T-helper 1 cell treated with Interleukin-12 subunit alpha and Interleukin-12 subunit beta and Interleukin-4 antibody, amounts not matched to agents 30 ng/mL and 1 ng/mL, for 36 hours (primary cell): ENCODE results near the gene ZFPM1. TPM values are rescaled to one million over a fixed set of nuclear protein-coding genes. Genes with fewer than 3 reads are reported as not detected.
"Not testable (repeated sequence)": the region's sequence is repeated elsewhere in the genome, so short reads cannot be mapped to it uniquely, and the experiment has no call there.

Experiments used
- intact Hi-C: fragments of 100-400 bp; cut with micrococcal nuclease; formaldehyde crosslinking; loops from one replicate; pipeline ENCODE4 v1.15.1; 2024
- total RNA-seq: library from RNA; stranded (reverse); gene quantifications from 2 replicates; pipeline ENCODE4 v1.2.3, GENCODE V29; 2022

Gene ZFPM1
- total RNA-seq, 1 donor from 2014 or later, result 14.0 TPM

- intact Hi-C loops, result no loop called here
Measured at GRCh38 chr16:88511906-88512305, 58.8 kb downstream of the ZFPM1 start.

- intact Hi-C loops, result no loop called here
Measured at GRCh38 chr16:88512728-88513696, 59.9 kb downstream of the ZFPM1 start.

GRCh38 chr16:88514070-88514469 is 61.0 kb downstream of the ZFPM1 start:
- intact Hi-C loops, result no loop called here

GRCh38 chr16:88514526-88515232 is 61.6 kb downstream of the ZFPM1 start:
- intact Hi-C loops, result no loop called here

- intact Hi-C loops, result no loop called here
Measured at GRCh38 chr16:88515371-88515770, 62.3 kb downstream of the ZFPM1 start.

- intact Hi-C loops, result no loop called here
Measured at GRCh38 chr16:88515925-88516594, 63.0 kb downstream of the ZFPM1 start.

GRCh38 chr16:88516601-88517061 is 63.6 kb downstream of the ZFPM1 start:
- intact Hi-C loops, result no loop called here

- intact Hi-C loops, result not testable (repeated sequence)
Measured at GRCh38 chr16:88517208-88517774, 64.2 kb downstream of the ZFPM1 start.

- intact Hi-C loops, result not testable (repeated sequence)
Measured at GRCh38 chr16:88518411-88519111, 65.5 kb downstream of the ZFPM1 start.

GRCh38 chr16:88519240-88519639 is 66.2 kb downstream of the ZFPM1 start:
- intact Hi-C loops, result no loop called here

GRCh38 chr16:88519938-88520653 is 67.0 kb downstream of the ZFPM1 start:
- intact Hi-C loops, result no loop called here

- intact Hi-C loops, result loop anchor here (1.0 kb wide), 1 partner anchor 25 kb away; no protein-coding TSS in a partner anchor
Measured at GRCh38 chr16:88521674-88522073, 68.6 kb downstream of the ZFPM1 start.

GRCh38 chr16:88522276-88522949 is 69.3 kb downstream of the ZFPM1 start:
- intact Hi-C loops, result no loop called here

GRCh38 chr16:88523309-88524161 is 70.5 kb downstream of the ZFPM1 start:
- intact Hi-C loops, result no loop called here

GRCh38 chr16:88524274-88524972 is 71.3 kb downstream of the ZFPM1 start:
- intact Hi-C loops, result no loop called here

GRCh38 chr16:88524973-88525662 is 72.0 kb downstream of the ZFPM1 start:
- intact Hi-C loops, result no loop called here

GRCh38 chr16:88525663-88525990 is 72.5 kb downstream of the ZFPM1 start:
- intact Hi-C loops, result no loop called here
